GM19035 (cell line): Measurements from ENCODE around the gene TMEM219.
"Not testable (repeated sequence)": the region's sequence is repeated elsewhere in the genome, so short reads cannot be mapped to it uniquely, and the experiment has no call there.

Source experiments
- ATAC-seq: cut with Tn5 transposase; IDR thresholded peaks from one replicate; pipeline ENCODE4 v1.9.1; 2021; ENCODE audit not compliant: unreplicated experiment

The TMEM219 gene

GRCh38 chr16:29961479-29962343 is at the start of gene TMEM219:
Gene TMEM219 (plus strand): TSS chr16:29962079. CDS start chr16:29963144, 1,065 bp downstream.
- ATAC-seq, result peak; percentile 83

GRCh38 chr16:29912087-29912486 is 49.8 kb upstream of the TMEM219 start:
- ATAC-seq, result no peak

GRCh38 chr16:29913514-29913913 is 48.4 kb upstream of the TMEM219 start:
- ATAC-seq, result no peak

GRCh38 chr16:29915590-29916247 is 46.2 kb upstream of the TMEM219 start:
- ATAC-seq, result no peak

GRCh38 chr16:29916979-29917378 is 44.9 kb upstream of the TMEM219 start:
- no peak for ATAC-seq

- ATAC-seq, result no peak
Observed at GRCh38 chr16:29920288-29921033, 41.4 kb upstream of the TMEM219 start.

GRCh38 chr16:29921034-29921385 is 40.9 kb upstream of the TMEM219 start:
- no peak for ATAC-seq

GRCh38 chr16:29922326-29922725 is 39.6 kb upstream of the TMEM219 start:
- no peak for ATAC-seq

GRCh38 chr16:29922986-29923501 is 38.8 kb upstream of the TMEM219 start:
- ATAC-seq, result no peak

- ATAC-seq, result no peak
Observed at GRCh38 chr16:29925105-29925756, 36.6 kb upstream of the TMEM219 start.

GRCh38 chr16:29925781-29926710 is 35.8 kb upstream of the TMEM219 start, which contains the start of gene KCTD13:
Gene KCTD13 (minus strand): TSS chr16:29926226. CDS start chr16:29926033, 193 bp downstream.
- ATAC-seq, result peak; percentile 94

- ATAC-seq, result no peak
Observed at GRCh38 chr16:29926711-29927052, 35.2 kb upstream of the TMEM219 start.

GRCh38 chr16:29927070-29927905 is 34.6 kb upstream of the TMEM219 start:
- no peak for ATAC-seq

GRCh38 chr16:29931750-29932149 is 30.1 kb upstream of the TMEM219 start:
- not testable (repeated sequence) for ATAC-seq

- ATAC-seq, result no peak
Observed at GRCh38 chr16:29940656-29941055, 21.2 kb upstream of the TMEM219 start.

- no peak for ATAC-seq
Observed at GRCh38 chr16:29943846-29944799, 17.8 kb upstream of the TMEM219 start.

- ATAC-seq, result no peak
Observed at GRCh38 chr16:29947897-29948296, 14.0 kb upstream of the TMEM219 start.
